ENCODE measurements around the gene BLM.

BLM gene

GRCh38 chr15:90701048-90701447 is 16.1 kb upstream of the BLM start:
- DNase-seq: no peak
- Histone ChIP-seq H3K27ac (no peak overlapping the region), H3K27me3 (replicated peaks) (no peaks in the 10 kb centered on the region), H3K4me3 (ENCODE audit: low read depth, low read length) (no peak overlapping the region), H3K36me3 (replicated peaks) (no peaks in the 10 kb centered on the region)
- no peak for TF ChIP-seq CTCF (IDR thresholded peaks at IDR 0.05; ENCODE audit: low read depth, low read length, missing control alignments)
- in situ Hi-C loops (cut with HindIII; ENCODE audit: low pct_ligation_motif_present, low sequenced_read_pairs): no loop called here

GRCh38 chr15:90701880-90702630 is 15.1 kb upstream of the BLM start:
- H3K36me3 ChIP-seq (replicated peaks): no peaks in the 10 kb centered on the region
- no peak overlapping the region for H3K27ac ChIP-seq
- in situ Hi-C loops (cut with HindIII; ENCODE audit: low pct_ligation_motif_present, low sequenced_read_pairs): no loop called here
- H3K27me3 ChIP-seq (replicated peaks): no peaks in the 10 kb centered on the region
- TF ChIP-seq CTCF (IDR thresholded peaks at IDR 0.05; ENCODE audit: low read depth, low read length, missing control alignments): no peak
- no peak for DNase-seq
- no peak overlapping the region for H3K4me3 ChIP-seq (ENCODE audit: low read depth, low read length)

GRCh38 chr15:90703455-90703854 is 13.7 kb upstream of the BLM start:
- no peak for DNase-seq
- Histone ChIP-seq H3K4me3 (ENCODE audit: low read depth, low read length) (no peak overlapping the region), H3K36me3 (replicated peaks) (no peaks in the 10 kb centered on the region), H3K27me3 (replicated peaks) (no peaks in the 10 kb centered on the region), H3K27ac (no peak overlapping the region)
- no peak for TF ChIP-seq CTCF (IDR thresholded peaks at IDR 0.05; ENCODE audit: low read depth, low read length, missing control alignments)
- in situ Hi-C loops (cut with HindIII; ENCODE audit: low pct_ligation_motif_present, low sequenced_read_pairs): no loop called here

- in situ Hi-C loops (cut with HindIII; ENCODE audit: low pct_ligation_motif_present, low sequenced_read_pairs): no loop called here
- no peak overlapping the region for H3K4me3 ChIP-seq (ENCODE audit: low read depth, low read length)
- no peaks in the 10 kb centered on the region for H3K27me3 ChIP-seq (replicated peaks)
- DNase-seq: no peak
- no peak overlapping the region for H3K27ac ChIP-seq
- no peaks in the 10 kb centered on the region for H3K36me3 ChIP-seq (replicated peaks)
- TF ChIP-seq CTCF (IDR thresholded peaks at IDR 0.05; ENCODE audit: low read depth, low read length, missing control alignments): no peak
These were observed 11.9 kb upstream of the BLM start for GRCh38 chr15:90705212-90705611.

GRCh38 chr15:90706394-90707327 is 10.5 kb upstream of the BLM start:
- Histone ChIP-seq H3K27ac (no peak overlapping the region), H3K36me3 (replicated peaks) (no peaks in the 10 kb centered on the region), H3K27me3 (replicated peaks) (no peaks in the 10 kb centered on the region), H3K4me3 (ENCODE audit: low read depth, low read length) (no peak overlapping the region)
- no peak for TF ChIP-seq CTCF (IDR thresholded peaks at IDR 0.05; ENCODE audit: low read depth, low read length, missing control alignments)
- DNase-seq: no peak
- in situ Hi-C loops (cut with HindIII; ENCODE audit: low pct_ligation_motif_present, low sequenced_read_pairs): no loop called here

Data from brain microvascular endothelial cell (primary cell).